GM18499 (cell line): ENCODE results near the gene PIK3CG.
A peak's percentile ranks its signal among the peaks of the same experiment; 100 is the strongest.
"Not testable (repeated sequence)": the region's sequence is repeated elsewhere in the genome, so short reads cannot be mapped to it uniquely, and the experiment has no call there.

Experiments used
- ATAC-seq: cut with Tn5 transposase; IDR thresholded peaks from one replicate; pipeline ENCODE4 v1.9.1; 2021; ENCODE audit warnings: moderate number of reproducible peaks; ENCODE audit not compliant: insufficient read depth, unreplicated experiment

The PIK3CG gene

GRCh38 chr7:106865130-106866041 is at the start of gene PIK3CG:
Gene PIK3CG (plus strand): TSS chr7:106865282. CDS start chr7:106867562, 2,280 bp downstream.
- peak; percentile 54 for ATAC-seq

DNA sequence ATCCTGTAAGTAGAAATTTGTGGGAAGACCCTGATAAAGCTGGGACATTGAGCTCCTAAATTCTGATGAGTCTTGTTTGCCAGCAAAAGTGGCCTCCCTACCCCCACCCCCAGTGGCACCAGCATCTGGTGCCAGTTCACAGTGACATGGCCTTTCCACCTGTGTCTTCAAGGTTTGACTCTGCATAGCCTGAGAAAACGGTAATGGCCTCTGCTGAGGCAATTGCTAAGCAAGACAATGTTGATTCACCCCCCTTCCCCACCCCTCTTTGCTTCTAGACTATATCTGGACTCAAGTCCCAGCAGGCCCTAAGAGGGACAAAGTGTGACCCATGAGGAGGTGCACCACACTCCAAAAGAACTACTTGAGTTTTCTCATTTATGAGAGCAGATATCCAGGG is 48.0 kb upstream of the PIK3CG start:
- no peak for ATAC-seq

- no peak for ATAC-seq
Measured at GRCh38 chr7:106818736-106819135, 46.3 kb upstream of the PIK3CG start.

GRCh38 chr7:106819546-106819945 is 45.5 kb upstream of the PIK3CG start:
- ATAC-seq = no peak

GRCh38 chr7:106820321-106821217 is 44.5 kb upstream of the PIK3CG start:
- ATAC-seq = no peak

DNA sequence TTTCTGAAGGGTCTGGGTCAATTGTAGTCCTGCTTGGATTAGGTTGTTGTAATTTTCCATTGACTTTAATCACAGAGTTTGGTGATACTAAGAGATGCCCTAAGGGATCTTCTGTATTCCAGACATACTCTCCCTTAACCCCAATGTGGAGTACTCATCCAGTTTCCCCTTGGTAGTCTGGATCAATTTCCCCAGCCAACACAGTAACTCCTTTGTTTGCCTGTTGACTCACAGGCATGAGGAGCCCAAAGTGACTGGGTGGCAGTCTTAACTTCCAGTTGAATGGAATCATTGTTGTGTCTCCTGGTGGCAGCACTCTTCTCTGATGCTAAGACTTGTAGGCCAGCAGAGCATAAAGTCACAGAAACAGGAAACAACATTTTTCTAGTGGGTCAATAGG is 41.5 kb upstream of the PIK3CG start:
- ATAC-seq = no peak

DNA sequence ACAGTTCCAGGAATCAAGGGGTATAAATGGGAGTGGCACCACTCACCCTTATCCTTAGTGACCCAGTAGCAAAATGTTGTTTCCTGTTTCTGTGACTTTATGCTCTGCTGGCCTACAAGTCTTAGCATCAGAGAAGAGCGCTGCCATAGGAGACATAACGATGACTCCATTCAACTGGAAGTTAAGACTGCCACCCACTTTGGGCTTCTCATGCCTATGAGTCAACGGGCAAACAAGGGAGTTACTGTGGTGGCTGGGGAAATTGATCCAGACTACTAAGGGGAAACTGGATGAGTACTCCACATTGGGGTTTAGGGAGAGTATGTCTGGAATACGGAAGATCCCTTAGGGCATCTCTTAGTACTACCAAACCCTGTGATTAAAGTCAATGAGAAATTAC is 40.6 kb upstream of the PIK3CG start:
- no peak for ATAC-seq

GRCh38 chr7:106827626-106828025 is 37.5 kb upstream of the PIK3CG start:
- no peak for ATAC-seq

GRCh38 chr7:106829496-106829895 is 35.6 kb upstream of the PIK3CG start:
- ATAC-seq = no peak

- not testable (repeated sequence) for ATAC-seq
Measured at GRCh38 chr7:106830896-106831295, 34.2 kb upstream of the PIK3CG start.

DNA sequence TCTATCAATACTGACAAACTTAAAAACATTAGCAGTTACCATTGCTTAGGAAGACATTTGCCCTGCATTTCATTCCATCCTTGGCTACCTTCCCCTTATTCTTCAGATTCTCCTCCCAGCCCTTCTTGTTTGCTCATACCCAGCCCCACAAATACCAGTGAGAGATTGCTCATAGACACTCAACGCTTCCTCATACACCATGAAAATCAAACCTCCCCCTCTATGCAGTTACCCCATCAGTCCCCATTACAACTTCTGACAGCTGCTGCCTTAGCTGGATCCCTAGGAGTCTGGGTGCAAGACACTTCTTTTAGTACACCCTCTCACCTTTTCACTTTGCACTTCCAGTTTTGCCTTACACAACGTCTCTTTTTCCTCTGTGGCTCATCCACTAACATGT is 28.3 kb upstream of the PIK3CG start:
- no peak for ATAC-seq

DNA sequence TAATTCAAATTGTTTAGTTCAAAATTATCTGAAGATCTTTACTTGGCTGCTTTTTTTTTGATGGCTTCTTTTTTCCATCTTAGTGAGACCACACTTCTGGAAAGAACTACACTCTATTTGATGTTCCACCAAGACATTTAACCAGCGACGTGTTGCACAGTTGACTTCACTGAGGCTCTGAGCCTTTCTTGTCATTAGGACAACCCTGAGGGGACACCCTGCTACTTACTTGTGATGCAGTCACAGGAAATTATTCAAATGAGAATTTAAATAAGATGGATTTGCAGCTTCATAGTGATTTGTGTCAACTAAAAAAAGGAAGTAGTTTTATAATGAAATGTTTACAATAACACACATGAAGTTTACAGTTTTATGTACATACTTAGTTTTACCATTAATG is 25.6 kb upstream of the PIK3CG start:
- no peak for ATAC-seq

DNA sequence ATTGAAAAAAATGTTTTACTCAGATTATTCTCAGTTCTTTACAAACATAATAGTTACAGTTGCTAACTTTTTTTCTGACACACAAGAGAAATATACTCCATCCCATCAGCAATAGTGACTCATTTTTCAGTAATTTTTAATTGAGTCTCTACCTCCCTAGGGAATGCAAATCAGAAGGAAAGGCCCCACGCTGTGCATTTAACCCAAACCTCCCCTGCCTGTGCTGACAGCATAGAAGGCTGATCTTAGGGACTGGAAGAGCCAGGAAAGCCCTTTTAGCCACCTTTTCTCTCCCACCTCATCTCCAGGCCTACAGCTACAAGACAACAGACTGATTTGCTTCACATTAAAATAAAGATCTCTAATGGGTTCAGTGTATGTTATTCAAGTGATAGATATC is 24.7 kb upstream of the PIK3CG start:
- ATAC-seq = no peak

- no peak for ATAC-seq
Measured at GRCh38 chr7:106841896-106842390, 23.1 kb upstream of the PIK3CG start.

DNA sequence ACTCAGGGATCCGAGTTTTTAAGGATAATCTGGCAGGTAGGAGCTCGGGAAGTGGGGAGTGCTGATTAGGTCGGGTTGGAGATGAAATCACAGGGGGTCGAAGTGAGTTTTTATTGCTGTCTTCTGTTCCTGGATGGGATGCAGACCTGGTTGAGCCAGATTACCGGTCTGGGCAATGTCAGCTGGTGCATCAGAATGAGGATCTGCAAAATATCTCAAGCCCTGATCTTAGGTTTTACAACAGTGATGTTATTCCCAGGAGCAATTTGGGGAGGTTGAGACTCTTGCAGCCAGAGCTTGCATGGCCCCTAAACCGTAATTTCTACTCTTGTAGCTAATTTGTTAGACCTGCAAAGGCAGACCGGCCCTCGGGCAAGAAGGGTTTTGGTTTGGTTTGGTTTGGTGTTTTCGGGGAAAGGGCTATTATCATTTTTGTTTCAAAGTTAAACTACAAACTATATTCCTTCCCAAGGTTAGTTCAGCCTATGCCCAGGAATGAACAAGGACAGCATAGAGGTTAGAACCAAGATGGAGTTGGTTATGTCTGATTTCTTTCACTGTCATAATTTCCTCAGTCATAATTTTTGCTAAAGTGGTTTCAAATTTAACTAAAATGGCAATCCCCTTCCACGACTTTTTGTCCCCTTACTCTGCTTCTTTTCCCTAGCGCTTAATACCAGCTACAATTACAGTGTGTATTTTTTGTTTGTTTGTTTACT is 20.6 kb upstream of the PIK3CG start:
- ATAC-seq = no peak

DNA sequence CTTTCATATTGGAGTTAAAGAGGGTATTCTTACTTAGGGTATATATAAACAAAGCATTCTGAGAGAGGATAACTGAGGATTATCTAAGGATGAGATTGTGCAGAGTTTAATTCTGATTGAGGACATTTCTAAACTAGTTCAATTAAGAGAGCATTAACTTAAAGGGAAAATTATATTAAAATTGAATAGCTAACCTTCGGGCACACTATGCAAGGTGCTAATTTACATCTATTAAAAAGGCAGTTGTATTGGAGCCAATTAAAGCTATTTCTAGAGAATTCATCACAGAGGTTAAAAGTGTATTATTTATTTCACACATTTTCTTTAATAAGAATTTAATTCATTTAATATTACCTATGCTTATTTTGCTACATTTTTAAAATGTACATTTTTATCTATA is 17.0 kb upstream of the PIK3CG start:
- no peak for ATAC-seq

GRCh38 chr7:106848851-106849442 is 16.1 kb upstream of the PIK3CG start:
- ATAC-seq = no peak

DNA sequence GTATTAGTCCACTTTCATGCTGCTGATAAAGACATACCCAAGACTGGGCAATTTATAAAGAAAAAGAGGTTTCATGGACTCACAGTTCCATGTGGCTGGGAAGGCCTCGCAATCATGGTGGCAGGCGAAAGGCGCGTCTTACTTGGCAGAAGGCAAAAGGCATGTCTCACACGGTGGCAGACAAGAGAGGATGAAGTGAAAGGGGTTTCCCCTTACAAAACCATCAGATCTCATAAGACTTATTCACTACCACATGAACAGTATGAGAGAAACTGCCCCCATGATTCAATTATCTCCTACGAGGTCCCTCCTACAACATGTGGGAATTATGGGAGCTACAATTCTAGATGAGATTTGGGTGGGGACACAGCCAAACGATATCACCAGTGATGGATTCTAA is 13.4 kb upstream of the PIK3CG start:
- ATAC-seq = not testable (repeated sequence)

- no peak for ATAC-seq
Measured at GRCh38 chr7:106853250-106853908, 11.7 kb upstream of the PIK3CG start.
